Keratinocyte (primary cell): ENCODE measurements around the gene PCDH9. TPM values are rescaled to one million over a fixed set of nuclear protein-coding genes. Genes with fewer than 3 reads are reported as not detected.

Experiments
- DNase-seq: peaks from one replicate; pipeline ENCODE4 v3.0.0-alpha.2; 2011; ENCODE audit warnings: low read depth, missing footprints, low spot score
- FAIRE-seq: peaks from 2 replicates; lab custom pipeline; 2011; peaks lifted over from hg19 to GRCh38; lab: Jason Lieb, UNC
- H2AFZ ChIP-seq: 2 replicates; pipeline ENCODE4 v1.6.0; 2012; ENCODE audit warnings: low read length, control low read depth, inconsistent platforms; ENCODE audit not compliant: control insufficient read depth
- H3K27ac ChIP-seq: 2 replicates; pipeline ENCODE4 v1.5.1; 2011; ENCODE audit warnings: low read length; ENCODE audit not compliant: control insufficient read depth, insufficient read depth
- H3K27me3 ChIP-seq: 3 replicates; pipeline ENCODE4 v1.6.0; 2011; ENCODE audit warnings: low read length; ENCODE audit not compliant: control insufficient read depth, insufficient read depth; ENCODE audit errors: extremely low read depth
- H3K36me3 ChIP-seq, 2 experiments: 2 replicates in 1 of 2; 3 replicates in 1 of 2; pipeline ENCODE4 v1.5.1; 2011; ENCODE audit warnings: low read length in 2 of 2, mild to moderate bottlenecking in 1 of 2; ENCODE audit not compliant: control insufficient read depth in 2 of 2, insufficient read depth in 2 of 2; ENCODE audit errors: extremely low read depth in 1 of 2
- H3K4me1 ChIP-seq: 3 replicates; pipeline ENCODE4 v1.5.1; 2011; ENCODE audit warnings: low read length; ENCODE audit not compliant: control insufficient read depth, insufficient read depth; ENCODE audit errors: extremely low read depth
- H3K4me2 ChIP-seq: 3 replicates; pipeline ENCODE4 v1.6.0; 2011; ENCODE audit warnings: low read depth, low read length; ENCODE audit not compliant: control insufficient read depth, insufficient read depth; ENCODE audit errors: extremely low read depth
- H3K4me3 ChIP-seq, 3 experiments: fragments of 200-600 bp in 1 of 3; sonication (generic) in 1 of 3; 2 replicates in 2 of 3; 3 replicates in 1 of 3; pipeline ENCODE4 v1.5.1; 2011 to 2016; ENCODE audit warnings: low read length in 3 of 3, mild to moderate bottlenecking in 3 of 3, control low read depth in 2 of 3, inconsistent platforms in 1 of 3, low read depth in 1 of 3, mixed read lengths in 1 of 3, mixed run types in 1 of 3, moderate library complexity in 1 of 3; ENCODE audit not compliant: control insufficient read depth in 2 of 3, insufficient read depth in 2 of 3; ENCODE audit errors: extremely low read depth in 1 of 3
- H3K79me2 ChIP-seq: 2 replicates; pipeline ENCODE4 v1.6.0; 2012; ENCODE audit warnings: low read length; ENCODE audit not compliant: control insufficient read depth, insufficient read depth
- H3K9ac ChIP-seq: 3 replicates; pipeline ENCODE4 v1.6.0; 2011; ENCODE audit warnings: low read length; ENCODE audit not compliant: control insufficient read depth, insufficient read depth; ENCODE audit errors: extremely low read depth
- H3K9me1 ChIP-seq: 3 replicates; pipeline ENCODE4 v1.6.0; 2011; ENCODE audit warnings: low read length; ENCODE audit not compliant: control insufficient read depth, insufficient read depth; ENCODE audit errors: extremely low read depth
- H3K9me3 ChIP-seq: 2 replicates; pipeline ENCODE4 v1.5.1; 2012; ENCODE audit warnings: low read depth, low read length; ENCODE audit not compliant: control insufficient read depth
- H4K20me1 ChIP-seq: 3 replicates; pipeline ENCODE4 v1.6.0; 2011; ENCODE audit warnings: low read length; ENCODE audit not compliant: control insufficient read depth, insufficient read depth; ENCODE audit errors: extremely low read depth
- CTCF ChIP-seq, 3 experiments: IDR thresholded peaks in 1 of 3; conservative IDR thresholded peaks in 1 of 3; optimal IDR thresholded peaks in 1 of 3; 2 replicates in 2 of 3; 3 replicates in 1 of 3; pipeline versions ENCODE3 to v1.5.1; 2011; ENCODE audit warnings: low read length in 3 of 3, mild to moderate bottlenecking in 3 of 3, moderate library complexity in 2 of 3, control low read depth in 1 of 3, inconsistent platforms in 1 of 3; ENCODE audit not compliant: insufficient read depth in 2 of 3; ENCODE audit errors: extremely low read depth in 1 of 3
- EZH2 ChIP-seq: IDR thresholded peaks from one replicate; pipeline ENCODE4 v1.6.1; 2012; ENCODE audit warnings: inconsistent platforms, mild to moderate bottlenecking, low read length, moderate library complexity
- dilution Hi-C: fragments of 300-500 bp; cut with MboI; formaldehyde crosslinking; loops from one replicate; pipeline ENCODE4 v1.7.0; 2020; ENCODE audit warnings: low sequenced_read_pairs; ENCODE audit not compliant: extremely low pct_ligation_motif_present
- polyA plus RNA-seq, 5 experiments: library from polyadenylated mRNA; depleted of rRNA in 3 of 5; stranded (reverse) in 3 of 5; stranded (forward) in 1 of 5; unstranded in 1 of 5; fragments of >200 nt; gene quantifications; 1 replicate in 1 of 5; 2 replicates in 3 of 5; 3 replicates in 1 of 5; pipeline versions ENCODE4 v1.2.1 to v1.2.3, GENCODE V29; 2011 to 2012; ENCODE audit warnings: missing spikeins in 2 of 5, low read depth in 1 of 5, low replicate concordance in 1 of 5

PCDH9 gene
- polyA plus RNA-seq, 1 donor (not counting 4 experiments of a cell fraction or from before 2014, with no cell fraction given): 0.21 TPM

- dilution Hi-C loops: no loop called here
- Histone ChIP-seq H3K79me2 (no peaks in the 10 kb centered on the region), H3K9ac (no peak overlapping the region), H4K20me1 (no peaks in the 10 kb centered on the region), H3K27me3 (no peaks in the 10 kb centered on the region), H3K9me1 (no peaks in the 10 kb centered on the region), H3K4me1 (no peaks in the 10 kb centered on the region), H3K4me3 (no peak overlapping the region), H2AFZ (no peak overlapping the region), H3K4me2 (no peak overlapping the region), H3K36me3 (no peaks in the 10 kb centered on the region), H3K9me3 (no peaks in the 10 kb centered on the region), H3K27ac (no peak overlapping the region)
- DNase-seq (no peak), FAIRE-seq (no peak)
- no peak for TF ChIP-seq EZH2
- no peak for TF ChIP-seq CTCF (optimal IDR thresholded peaks at IDR 0.05 in 1 of 3, IDR thresholded peaks at IDR 0.05 in 1 of 3, conservative IDR thresholded peaks at IDR 0.05 in 1 of 3; ENCODE audit: extremely low read depth in 1 of 3, insufficient read depth in 2 of 3, low read length in 3 of 3)
Measured at GRCh38 chr13:66693656-66694055, 536.5 kb downstream of the PCDH9 start.

GRCh38 chr13:66691149-66691548, 539.0 kb downstream of the PCDH9 start:
- no peaks in the 10 kb centered on the region for H3K4me1 ChIP-seq
- H3K9ac ChIP-seq: no peak overlapping the region
- DNase-seq: no peak
- no peaks in the 10 kb centered on the region for H3K79me2 ChIP-seq
- H4K20me1 ChIP-seq: no peaks in the 10 kb centered on the region
- no peaks in the 10 kb centered on the region for H3K9me3 ChIP-seq
- H3K27me3 ChIP-seq: no peaks in the 10 kb centered on the region
- H3K4me3 ChIP-seq: no peak overlapping the region
- no peaks in the 10 kb centered on the region for H3K9me1 ChIP-seq
- no peak overlapping the region for H2AFZ ChIP-seq
- no peaks in the 10 kb centered on the region for H3K36me3 ChIP-seq
- dilution Hi-C loops: no loop called here
- no peak for FAIRE-seq
- TF ChIP-seq EZH2 (no peak), CTCF (optimal IDR thresholded peaks at IDR 0.05 in 1 of 3, IDR thresholded peaks at IDR 0.05 in 1 of 3, conservative IDR thresholded peaks at IDR 0.05 in 1 of 3; ENCODE audit: extremely low read depth in 1 of 3, insufficient read depth in 2 of 3, low read length in 3 of 3) (no peak)
- no peak overlapping the region for H3K27ac ChIP-seq
- no peak overlapping the region for H3K4me2 ChIP-seq
